D341Med (cell line): ENCODE data around the gene CYSTM1.
"Not testable (repeated sequence)": the region's sequence is repeated elsewhere in the genome, so short reads cannot be mapped to it uniquely, and the experiment has no call there.

ENCODE experiments used
- DNase-seq: peaks from one replicate; pipeline ENCODE4 v3.0.0; 2012; ENCODE audit warnings: low spot score

The CYSTM1 gene

DNA sequence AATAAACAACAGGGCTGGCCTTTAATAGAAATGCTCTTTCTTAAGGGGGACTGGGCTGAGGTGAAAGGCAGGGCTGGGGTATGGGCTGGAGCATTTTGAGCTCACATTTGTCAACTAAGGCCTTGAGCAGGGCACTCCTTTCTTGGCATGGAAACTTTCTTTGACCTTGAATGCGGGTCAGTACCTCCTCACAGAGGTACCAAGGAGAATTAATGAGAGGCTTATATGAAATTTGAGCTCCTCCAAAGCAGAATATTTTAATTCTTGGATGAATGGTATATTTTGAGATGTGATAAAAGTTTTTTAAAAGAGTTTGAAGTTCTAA lies 3.1 kb downstream of the CYSTM1 start:
- DNase-seq: no peak

GRCh38 chr5:140178482-140179116 lies 3.6 kb downstream of the CYSTM1 start:
- no peak for DNase-seq

GRCh38 chr5:140181002-140181483 lies 6.1 kb downstream of the CYSTM1 start:
- DNase-seq: no peak

- DNase-seq: no peak
Measured at GRCh38 chr5:140181525-140181924, 6.5 kb downstream of the CYSTM1 start.

- DNase-seq: no peak
Measured at GRCh38 chr5:140182075-140182711, 7.2 kb downstream of the CYSTM1 start.

- DNase-seq: no peak
Measured at GRCh38 chr5:140182803-140183367, 7.9 kb downstream of the CYSTM1 start.

GRCh38 chr5:140185409-140185808 lies 10.4 kb downstream of the CYSTM1 start:
- no peak for DNase-seq

- no peak for DNase-seq
Measured at GRCh38 chr5:140186267-140186671, 11.3 kb downstream of the CYSTM1 start.

DNA sequence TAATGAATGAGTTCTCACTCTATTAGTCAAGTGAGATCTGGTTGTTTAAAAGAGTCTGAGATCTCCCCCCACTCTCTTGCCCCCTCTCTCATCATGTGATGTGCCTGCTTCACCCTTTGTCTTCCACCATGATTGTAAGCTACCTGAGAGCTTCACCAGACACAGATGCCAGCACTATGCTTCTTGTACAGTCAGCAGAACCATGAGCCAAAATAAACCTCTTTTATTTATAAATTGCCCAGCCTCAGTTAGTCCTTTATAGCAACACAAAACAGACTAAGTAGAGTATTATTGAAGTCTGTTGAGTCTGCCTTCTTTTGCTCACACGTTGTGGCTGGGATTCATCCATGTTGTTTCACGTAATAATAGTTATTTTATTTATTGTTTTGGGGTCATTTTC lies 14.3 kb downstream of the CYSTM1 start:
- no peak for DNase-seq

DNA sequence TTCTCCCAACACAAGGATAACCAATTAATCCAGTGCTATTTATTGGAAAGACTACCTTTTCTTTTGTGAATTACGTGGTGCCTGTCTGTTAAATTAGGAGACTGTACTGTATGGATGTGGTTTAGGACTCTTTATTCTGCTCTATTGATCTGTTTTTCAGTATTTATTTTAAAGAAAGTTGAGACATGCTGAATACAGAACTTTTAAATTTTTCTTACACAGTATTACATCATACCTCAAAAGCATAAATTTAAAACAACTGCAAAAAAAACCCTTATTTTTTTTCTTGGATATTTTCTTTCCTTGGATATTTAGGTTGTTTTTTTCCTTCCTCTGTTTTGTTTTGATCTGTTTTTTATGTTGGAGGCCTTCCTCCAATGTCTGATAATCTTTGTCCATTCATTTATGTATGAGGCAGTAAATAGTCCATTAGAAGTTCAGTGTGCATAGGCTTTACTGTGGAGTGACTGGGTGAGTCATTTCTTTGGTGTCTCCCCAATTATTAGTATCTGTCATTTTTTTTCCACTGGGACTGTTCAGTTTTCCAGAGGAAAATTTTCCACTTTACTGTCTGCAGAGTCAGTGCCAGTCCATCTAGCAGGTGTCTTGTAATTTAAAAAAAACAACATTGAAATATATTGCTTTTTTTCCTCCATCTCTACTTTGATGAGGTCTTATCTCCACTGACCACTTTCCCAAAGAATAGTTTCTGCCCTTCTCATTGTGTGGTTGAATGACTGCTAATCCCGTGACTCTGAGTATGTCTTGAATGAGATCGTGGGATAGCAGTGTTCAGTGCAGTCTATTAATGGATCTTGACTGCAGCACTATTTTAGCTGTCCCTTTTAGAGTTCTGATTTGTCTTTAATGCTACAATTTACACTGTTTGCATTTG lies 15.2 kb downstream of the CYSTM1 start:
- no peak for DNase-seq

DNA sequence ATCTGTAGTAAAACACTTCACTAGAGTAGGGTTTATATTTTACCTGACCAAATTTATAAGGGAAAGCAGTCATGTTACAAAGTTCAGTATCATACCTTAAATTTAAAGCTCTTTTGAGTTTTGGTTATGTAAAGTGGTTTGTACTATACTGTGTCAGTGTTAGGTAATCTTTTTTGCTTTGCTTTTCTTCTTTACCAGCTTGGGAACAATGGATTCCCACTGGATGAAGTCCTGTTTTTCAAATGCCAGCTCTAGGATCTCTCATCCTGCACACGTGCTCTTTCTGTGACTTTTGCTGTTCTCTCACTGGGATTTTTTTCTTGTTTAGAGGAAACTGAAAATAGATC lies 15.9 kb downstream of the CYSTM1 start:
- no peak for DNase-seq

DNA sequence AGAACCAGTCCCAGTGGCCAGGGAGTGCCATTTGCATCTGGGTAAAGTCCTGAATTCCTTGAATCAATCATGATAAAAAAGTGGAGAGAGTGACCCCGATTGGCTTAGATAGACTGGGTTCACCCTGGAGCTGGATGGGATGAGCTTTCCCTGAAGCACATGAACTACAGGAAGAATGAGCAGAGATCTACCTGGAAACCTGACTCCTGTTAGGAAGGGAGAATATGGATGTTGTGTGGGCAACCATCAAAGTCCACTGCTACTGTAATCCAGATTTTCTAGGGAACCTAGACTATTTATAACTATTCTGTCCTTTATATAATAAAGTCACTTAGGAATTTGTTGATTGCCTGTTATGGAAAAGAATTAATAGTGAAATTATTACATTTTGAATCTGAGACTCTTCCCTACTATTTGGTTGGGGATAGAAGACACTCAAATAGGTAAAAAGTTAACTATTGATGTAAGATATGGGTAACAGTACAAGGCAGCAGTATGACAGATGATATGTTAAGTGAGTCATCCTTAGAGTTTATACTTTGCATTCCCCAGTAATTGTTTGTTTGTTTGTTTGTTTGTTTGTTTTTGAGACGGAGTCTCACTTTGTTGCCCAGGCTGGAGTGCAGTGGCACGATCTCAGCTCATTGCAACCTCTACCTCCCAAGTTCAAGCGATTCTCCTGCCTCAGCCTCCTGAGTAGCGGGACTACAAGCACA lies 17.9 kb downstream of the CYSTM1 start:
- DNase-seq: no peak

DNA sequence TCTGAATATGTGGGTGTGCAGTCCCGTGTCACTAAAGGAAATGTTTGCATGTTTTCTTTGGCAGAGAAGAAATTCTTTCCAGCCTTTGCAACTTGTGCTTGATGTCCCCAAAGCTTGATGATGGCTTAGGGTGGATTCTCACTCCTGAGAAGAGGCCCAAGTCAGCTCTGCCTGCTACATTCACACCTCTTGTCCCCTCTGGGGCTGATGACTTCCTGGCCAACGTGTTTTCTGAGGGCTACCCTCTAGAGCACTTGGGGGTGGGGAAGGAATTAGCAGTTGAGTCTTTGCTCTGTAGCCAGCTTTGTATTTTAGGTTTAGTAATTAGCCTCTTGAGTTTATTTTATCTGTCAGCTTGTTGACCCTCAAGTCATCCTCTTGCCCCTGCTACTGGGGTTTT lies 19.7 kb downstream of the CYSTM1 start:
- DNase-seq: no peak

DNA sequence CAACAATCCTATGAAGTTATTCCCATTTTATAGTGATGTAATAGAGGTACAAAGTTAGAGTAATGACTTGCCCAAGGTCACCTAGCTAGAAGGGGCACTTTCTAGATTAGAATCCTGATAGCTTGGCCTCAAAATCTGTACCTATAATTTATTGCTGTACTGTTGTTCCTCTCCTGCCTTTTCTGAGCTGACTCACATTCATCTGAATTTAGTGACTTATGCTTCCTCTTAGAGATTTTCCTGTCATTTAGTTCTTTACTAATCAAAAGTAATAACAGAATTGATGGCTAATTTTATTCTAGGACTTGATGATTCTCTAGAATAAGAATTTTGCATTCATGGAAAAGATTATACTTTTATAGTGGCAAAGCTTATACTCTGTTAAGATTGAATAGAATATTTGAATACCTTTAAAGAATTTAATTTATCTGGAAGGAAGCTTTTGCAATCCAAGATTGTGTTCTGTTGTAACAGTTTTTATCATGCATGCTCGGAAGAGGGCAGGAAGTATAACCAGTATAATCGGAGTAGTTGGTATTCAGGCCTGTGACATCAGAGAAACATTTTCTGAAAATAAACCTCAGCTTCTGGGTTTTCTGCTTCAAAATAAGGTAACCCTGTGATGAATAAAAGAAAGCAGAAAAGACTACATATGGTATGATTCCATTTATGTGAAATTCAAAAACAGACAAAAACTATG lies 21.3 kb downstream of the CYSTM1 start:
- no peak for DNase-seq

DNA sequence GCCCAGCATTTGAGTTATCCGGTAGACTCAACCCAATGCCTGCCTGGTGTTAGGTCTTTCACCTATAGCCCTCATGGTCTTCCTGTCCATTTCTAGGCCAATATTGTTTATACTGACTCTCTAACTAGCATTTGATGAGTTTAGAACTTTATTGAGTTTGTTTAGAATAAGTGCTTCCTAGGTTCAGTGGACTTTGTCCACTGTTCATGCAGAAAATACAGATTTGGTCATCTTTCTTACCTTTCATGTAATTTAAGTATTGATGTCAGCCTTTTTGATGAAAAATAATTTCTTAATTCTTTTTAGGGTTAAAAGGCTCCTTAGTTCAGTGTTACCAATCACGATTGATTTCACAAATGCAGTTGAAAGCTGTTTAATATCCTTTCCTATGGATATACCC lies 22.0 kb downstream of the CYSTM1 start:
- no peak for DNase-seq

- DNase-seq: not testable (repeated sequence)
Measured at GRCh38 chr5:140198915-140199314, 23.9 kb downstream of the CYSTM1 start.

- no peak for DNase-seq
Measured at GRCh38 chr5:140202078-140202477, 27.1 kb downstream of the CYSTM1 start.

GRCh38 chr5:140202610-140203009 lies 27.6 kb downstream of the CYSTM1 start:
- DNase-seq: no peak

DNA sequence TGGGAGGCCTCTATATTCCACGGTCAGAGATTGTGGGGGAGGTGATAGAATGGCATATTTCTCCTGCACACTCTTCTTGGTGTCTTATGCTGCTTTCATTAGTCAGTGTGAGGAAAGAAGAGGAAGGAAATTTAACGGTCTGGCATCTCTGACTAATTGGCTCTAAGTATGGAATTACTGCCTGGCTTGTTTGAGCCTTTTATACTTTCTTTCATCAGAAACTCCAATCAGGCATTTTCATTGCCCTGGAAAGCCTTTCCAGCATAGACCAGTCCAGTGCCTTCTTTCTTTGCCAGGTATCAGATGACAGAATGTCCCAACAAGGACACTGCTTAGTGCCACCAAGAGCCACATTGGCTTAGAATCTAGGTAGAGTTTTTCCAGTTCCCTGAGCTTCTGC lies 30.2 kb downstream of the CYSTM1 start:
- no peak for DNase-seq

- DNase-seq: no peak
Measured at GRCh38 chr5:140205952-140206351, 31.0 kb downstream of the CYSTM1 start.

DNA sequence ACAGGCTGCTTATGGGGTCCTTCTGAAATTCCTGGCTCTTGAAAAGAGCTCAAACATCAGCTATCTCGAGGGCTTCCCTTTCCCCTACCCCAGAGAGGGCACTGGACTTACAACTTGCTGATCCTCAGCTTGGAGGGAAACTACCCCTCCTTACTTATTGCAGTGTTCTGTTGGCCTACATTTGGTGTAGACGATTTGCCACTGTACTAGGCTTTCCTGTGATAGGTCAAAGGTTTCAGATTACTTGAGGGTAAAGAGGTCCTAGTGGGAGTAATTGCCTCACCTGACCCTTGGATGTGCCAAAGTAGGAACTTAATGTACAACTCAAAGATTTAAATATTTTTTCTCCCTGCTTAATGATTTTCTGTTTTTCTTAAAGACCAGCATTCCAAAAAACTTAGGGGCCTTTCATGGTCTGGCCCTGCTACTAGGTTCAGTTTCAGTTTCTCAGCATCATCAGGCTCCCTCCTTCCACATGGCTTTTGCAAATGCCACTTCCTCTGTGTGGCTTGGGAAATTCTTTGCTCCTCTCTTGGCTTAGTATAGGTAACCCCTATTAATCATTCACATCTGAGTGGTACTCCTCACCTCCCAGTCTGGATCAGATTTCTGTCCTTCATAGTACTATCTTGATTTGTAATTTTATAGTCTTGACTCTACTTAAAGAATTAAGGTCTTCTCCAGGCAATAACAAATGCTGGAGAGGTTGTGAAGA lies 32.4 kb downstream of the CYSTM1 start:
- DNase-seq: no peak
